GM12878 (cell line): Measurements from ENCODE around the gene PDE8B. TPM values are rescaled to one million over a fixed set of nuclear protein-coding genes. Genes with fewer than 3 reads are reported as not detected.

Experiments
- ATAC-seq: fragments of 200-7000 bp; cut with Tn5 transposase; 3 replicates; pipeline ENCODE4 v1.9.1; 2020; ENCODE audit warnings: mild to moderate bottlenecking, moderate library complexity
- BruUV-seq: library from RNA; stranded (reverse); fragments of 400-500 nt; replicated peaks from 2 replicates; lab custom pipeline; 2021; lab: Mats Ljungman, UMichigan
- CTCF ChIA-PET: fragments of 300-600 bp; sonication (Branson Sonifier 250); formaldehyde crosslinking; extraction: SDS; loops from one replicate; lab custom pipeline; 2021; ENCODE audit warnings: inconsistent platforms; lab: Yijun Ruan, JAX
- POLR2A ChIA-PET: fragments of 350-600 bp; formaldehyde crosslinking; extraction: SDS; loops from one replicate; lab custom pipeline; 2021; ENCODE audit warnings: inconsistent platforms; lab: Charles Lee
- RAD21 ChIA-PET: fragments of 300-600 bp; sonication (Branson Sonifier 250); formaldehyde crosslinking; loops from one replicate; lab custom pipeline; 2023; ENCODE audit warnings: antibody characterized with exemption; ENCODE audit not compliant: unreplicated experiment; lab: Charles Lee
- SMC1A ChIA-PET: fragments of 300-600 bp; sonication (Branson Sonifier 250); formaldehyde crosslinking; loops from one replicate; lab custom pipeline; 2023; ENCODE audit not compliant: unreplicated experiment, uncharacterized antibody; lab: Charles Lee
- DNase-seq: peaks from one replicate; pipeline ENCODE4 v3.0.0-alpha.2; 2011; ENCODE audit warnings: low read depth, low spot score
- FAIRE-seq: peaks from 3 replicates; lab custom pipeline; 2011; peaks lifted over from hg19 to GRCh38; lab: Jason Lieb, UNC
- H2AFZ ChIP-seq: 2 replicates; pipeline ENCODE4 v1.6.0; 2011; ENCODE audit warnings: low read depth, low read length, control low read depth; ENCODE audit not compliant: control insufficient read depth
- H3K27ac ChIP-seq: 2 replicates; pipeline ENCODE4 v1.5.1; 2011; ENCODE audit warnings: control low read depth; ENCODE audit not compliant: control insufficient read depth, insufficient read depth
- H3K27me3 ChIP-seq, 2 experiments: replicated peaks in 1 of 2; 2 replicates each; pipeline versions ENCODE4 v1.6.0 to v1.6.1; 2011; ENCODE audit warnings: low read length in 1 of 2; ENCODE audit not compliant: control insufficient read depth in 2 of 2, insufficient read depth in 2 of 2
- H3K36me3 ChIP-seq, 2 experiments: 2 replicates each; pipeline ENCODE4 v1.5.1; 2011; ENCODE audit warnings: low read length in 1 of 2; ENCODE audit not compliant: control insufficient read depth in 2 of 2, insufficient read depth in 2 of 2
- H3K4me1 ChIP-seq: 2 replicates; pipeline ENCODE4 v1.6.1; 2011; ENCODE audit warnings: mild to moderate bottlenecking, low read length, moderate library complexity, mixed read lengths; ENCODE audit not compliant: control insufficient read depth, insufficient read depth
- H3K4me2 ChIP-seq: 2 replicates; pipeline ENCODE4 v1.6.0; 2011; ENCODE audit warnings: control low read depth; ENCODE audit not compliant: control insufficient read depth, insufficient read depth
- H3K4me3 ChIP-seq: fragments of 200-600 bp; sonication (generic); 2 replicates; pipeline ENCODE4 v1.5.1; 2016
- H3K79me2 ChIP-seq: 2 replicates; pipeline ENCODE4 v1.6.0; 2011; ENCODE audit warnings: low read length; ENCODE audit not compliant: control insufficient read depth, insufficient read depth
- H3K9ac ChIP-seq: 2 replicates; pipeline ENCODE4 v1.8.0; 2011; ENCODE audit warnings: low read length, control low read depth, mixed read lengths; ENCODE audit not compliant: control insufficient read depth, insufficient read depth
- H3K9me3 ChIP-seq: replicated peaks from 3 replicates; pipeline ENCODE4 v1.5.1; 2011; ENCODE audit warnings: mild to moderate bottlenecking, low read length; ENCODE audit not compliant: control insufficient read depth, insufficient read depth
- H4K20me1 ChIP-seq: 2 replicates; pipeline ENCODE4 v1.6.0; 2011; ENCODE audit not compliant: control insufficient read depth, insufficient read depth
- CREM ChIP-seq: IDR thresholded peaks from 2 replicates; pipeline ENCODE4 v1.6.1; 2014; ENCODE audit warnings: antibody characterized with exemption, low read depth
- IRF5 ChIP-seq: fragments of 450-650 bp; IDR thresholded peaks from 2 replicates; pipeline ENCODE4 v1.6.1; 2017; ENCODE audit warnings: borderline replicate concordance
- KLF5 ChIP-seq: fragments of 450-650 bp; IDR thresholded peaks from 2 replicates; pipeline ENCODE4 v1.6.1; 2014; ENCODE audit warnings: mild to moderate bottlenecking; ENCODE audit not compliant: partially characterized antibody
- MAX ChIP-seq: IDR thresholded peaks from 2 replicates; pipeline ENCODE4 v1.6.1; 2012; ENCODE audit warnings: low read depth, low read length, improper control_type of control experiment
- PAX8 ChIP-seq: fragments of 450-650 bp; IDR thresholded peaks from 2 replicates; pipeline ENCODE4 v1.6.1; 2017; ENCODE audit warnings: mild to moderate bottlenecking, moderate library complexity
- RB1 ChIP-seq: fragments of 450-650 bp; formaldehyde crosslinking; IDR thresholded peaks from 2 replicates; pipeline ENCODE4 v1.6.1; 2017; ENCODE audit warnings: mild to moderate bottlenecking, borderline replicate concordance
- REST ChIP-seq: IDR thresholded peaks from 2 replicates; pipeline ENCODE4 v1.6.1; 2012; ENCODE audit warnings: mild to moderate bottlenecking, low read depth, low read length
- RFX5 ChIP-seq: IDR thresholded peaks from 2 replicates; pipeline ENCODE4 v1.6.1; 2011; ENCODE audit warnings: low read depth, low read length, improper control_type of control experiment
- TAF1 ChIP-seq: IDR thresholded peaks from 2 replicates; pipeline ENCODE4 v1.6.1; 2011; ENCODE audit warnings: mild to moderate bottlenecking, low read depth, low read length, borderline replicate concordance
- USF1 ChIP-seq: IDR thresholded peaks from 2 replicates; pipeline ENCODE4 v1.6.1; 2011; ENCODE audit warnings: borderline replicate concordance, low read depth, mild to moderate bottlenecking, moderate library complexity, mixed read lengths, low read length; ENCODE audit not compliant: insufficient read depth; ENCODE audit errors: extremely low read length
- ZBED1 ChIP-seq: IDR thresholded peaks from 2 replicates; pipeline ENCODE4 v1.6.1; 2016; ENCODE audit warnings: borderline replicate concordance
- ZBTB40 ChIP-seq: fragments of 450-650 bp; IDR thresholded peaks from 2 replicates; pipeline ENCODE4 v1.6.1; 2016; ENCODE audit warnings: mild to moderate bottlenecking, moderate library complexity, borderline replicate concordance
- ZZZ3 ChIP-seq: IDR thresholded peaks from 2 replicates; pipeline ENCODE4 v1.6.1; 2011; ENCODE audit warnings: low read depth; ENCODE audit not compliant: control insufficient read depth, insufficient read length
- WGBS: methylation state at CpG from one replicate; pipeline ENCODE4 v1.1.6; 2016; ENCODE audit warnings: low lambda C conversion rate; ENCODE audit not compliant: insufficient replicate concordance, insufficient coverage; ENCODE audit errors: missing lambda C conversion rate; 5-methylcytosine and 5-hydroxymethylcytosine counted together
- in situ Hi-C: fragments of 300-500 bp; cut with MboI; formaldehyde crosslinking; loops from 9 replicates; pipeline ENCODE4 v1.14.3; 2018; ENCODE audit warnings: mixed read lengths
- intact Hi-C: fragments of 100-400 bp; cut with micrococcal nuclease; formaldehyde crosslinking; loops from one replicate; pipeline ENCODE4 v1.14.2; 2022; ENCODE audit not compliant: unreplicated experiment
- polyA plus RNA-seq, 11 experiments: library from polyadenylated mRNA; depleted of rRNA in 4 of 11; unstranded in 6 of 11; stranded (reverse) in 5 of 11; fragments of >200 nt; fragmentation: Nextera tagmentation in 4 of 11; fragmentation: Illumina TruSeq in 1 of 11; extraction: Ambion mirVana in 4 of 11; extraction: Trizol in 1 of 11; gene quantifications; 1 replicate in 1 of 11; 2 replicates in 10 of 11; pipeline versions ENCODE4 v1.2.1 to v1.2.3, GENCODE V29; 2011 to 2016; ENCODE audit warnings: inconsistent platforms in 2 of 11, missing spikeins in 2 of 11, low read depth in 1 of 11
- total RNA-seq, 4 experiments: library from RNA; depleted of rRNA in 3 of 4; stranded (reverse); fragments of >200 nt in 3 of 4; fragmentation: Illumina TruSeq in 1 of 4; extraction: Trizol in 1 of 4; gene quantifications; 2 replicates each; pipeline versions ENCODE4 v1.2.1 to v1.2.3, GENCODE V29; 2013 to 2021

Gene PDE8B
- total and polyA plus RNA-seq, 10 of the 15 experiments (the other 5 are each of a cell fraction or from before 2014, with no cell fraction given) = 0.03 to 0.44 (median 0.20) TPM; not detected in 3

- ChIA-PET CTCF (no interaction called here), RAD21 (no interaction called here), POLR2A (no interaction called here), SMC1A (no interaction called here)
- DNase-seq = no peak
- WGBS = 63% methylated on average over 3 of the region's 3 CpGs
- FAIRE-seq = no peak
- in situ Hi-C loops = no loop called here
- BruUV-seq = no TSS peak
- Histone ChIP-seq H3K27ac (no peak overlapping the region), H3K9ac (no peak overlapping the region), H3K4me2 (no peak overlapping the region), H3K27me3 (no peaks in the 10 kb centered on the region), H3K4me1 (no peaks in the 10 kb centered on the region), H4K20me1 (no peaks in the 10 kb centered on the region), H3K9me3 (no peaks in the 10 kb centered on the region), H3K4me3 (no peak overlapping the region), H2AFZ (no peak overlapping the region), H3K79me2 (no peaks in the 10 kb centered on the region), H3K36me3 (no peaks in the 10 kb centered on the region)
- no peak for ATAC-seq
- intact Hi-C loops = no loop called here
- no peak for TF ChIP-seq PAX8
- no peak for TF ChIP-seq MAX
- TF ChIP-seq REST = no peak
- no peak for TF ChIP-seq ZZZ3
- no peak for TF ChIP-seq IRF5
- no peak for TF ChIP-seq TAF1
- TF ChIP-seq KLF5 = no peak
- no peak for TF ChIP-seq RFX5
- no peak for TF ChIP-seq ZBTB40
- no peak for TF ChIP-seq RB1
- TF ChIP-seq ZBED1 = no peak
- TF ChIP-seq USF1 = no peak
- TF ChIP-seq CREM = no peak
Observed at GRCh38 chr5:77305956-77306355, 95.5 kb downstream of the PDE8B start.
